GM12878 (cell line): ENCODE measurements around the gene TBKBP1. TPM values are rescaled to one million over a fixed set of nuclear protein-coding genes. Genes with fewer than 3 reads are reported as not detected.

Experiments used
- ATAC-seq: fragments of 200-7000 bp; cut with Tn5 transposase; 3 replicates; pipeline ENCODE4 v1.9.1; 2020; ENCODE audit warnings: mild to moderate bottlenecking, moderate library complexity
- BruUV-seq: library from RNA; stranded (reverse); fragments of 400-500 nt; replicated peaks from 2 replicates; lab custom pipeline; 2021; lab: Mats Ljungman, UMichigan
- CTCF ChIA-PET: fragments of 300-600 bp; sonication (Branson Sonifier 250); formaldehyde crosslinking; extraction: SDS; loops from one replicate; lab custom pipeline; 2021; ENCODE audit warnings: inconsistent platforms; lab: Yijun Ruan, JAX
- POLR2A ChIA-PET: fragments of 350-600 bp; formaldehyde crosslinking; extraction: SDS; loops from one replicate; lab custom pipeline; 2021; ENCODE audit warnings: inconsistent platforms; lab: Charles Lee
- RAD21 ChIA-PET: fragments of 300-600 bp; sonication (Branson Sonifier 250); formaldehyde crosslinking; loops from one replicate; lab custom pipeline; 2023; ENCODE audit warnings: antibody characterized with exemption; ENCODE audit not compliant: unreplicated experiment; lab: Charles Lee
- SMC1A ChIA-PET: fragments of 300-600 bp; sonication (Branson Sonifier 250); formaldehyde crosslinking; loops from one replicate; lab custom pipeline; 2023; ENCODE audit not compliant: unreplicated experiment, uncharacterized antibody; lab: Charles Lee
- DNase-seq: peaks from one replicate; pipeline ENCODE4 v3.0.0-alpha.2; 2011; ENCODE audit warnings: low read depth, low spot score
- FAIRE-seq: peaks from 3 replicates; lab custom pipeline; 2011; peaks lifted over from hg19 to GRCh38; lab: Jason Lieb, UNC
- H2AFZ ChIP-seq: 2 replicates; pipeline ENCODE4 v1.6.0; 2011; ENCODE audit warnings: low read depth, low read length, control low read depth; ENCODE audit not compliant: control insufficient read depth
- H3K27ac ChIP-seq: 2 replicates; pipeline ENCODE4 v1.5.1; 2011; ENCODE audit warnings: control low read depth; ENCODE audit not compliant: control insufficient read depth, insufficient read depth
- H3K27me3 ChIP-seq, 2 experiments: replicated peaks in 1 of 2; 2 replicates each; pipeline versions ENCODE4 v1.6.0 to v1.6.1; 2011; ENCODE audit warnings: low read length in 1 of 2; ENCODE audit not compliant: control insufficient read depth in 2 of 2, insufficient read depth in 2 of 2
- H3K36me3 ChIP-seq, 2 experiments: 2 replicates each; pipeline ENCODE4 v1.5.1; 2011; ENCODE audit warnings: low read length in 1 of 2; ENCODE audit not compliant: control insufficient read depth in 2 of 2, insufficient read depth in 2 of 2
- H3K4me1 ChIP-seq: 2 replicates; pipeline ENCODE4 v1.6.1; 2011; ENCODE audit warnings: mild to moderate bottlenecking, low read length, moderate library complexity, mixed read lengths; ENCODE audit not compliant: control insufficient read depth, insufficient read depth
- H3K4me2 ChIP-seq: 2 replicates; pipeline ENCODE4 v1.6.0; 2011; ENCODE audit warnings: control low read depth; ENCODE audit not compliant: control insufficient read depth, insufficient read depth
- H3K4me3 ChIP-seq: fragments of 200-600 bp; sonication (generic); 2 replicates; pipeline ENCODE4 v1.5.1; 2016
- H3K79me2 ChIP-seq: 2 replicates; pipeline ENCODE4 v1.6.0; 2011; ENCODE audit warnings: low read length; ENCODE audit not compliant: control insufficient read depth, insufficient read depth
- H3K9ac ChIP-seq: 2 replicates; pipeline ENCODE4 v1.8.0; 2011; ENCODE audit warnings: low read length, control low read depth, mixed read lengths; ENCODE audit not compliant: control insufficient read depth, insufficient read depth
- H3K9me3 ChIP-seq: replicated peaks from 3 replicates; pipeline ENCODE4 v1.5.1; 2011; ENCODE audit warnings: mild to moderate bottlenecking, low read length; ENCODE audit not compliant: control insufficient read depth, insufficient read depth
- H4K20me1 ChIP-seq: 2 replicates; pipeline ENCODE4 v1.6.0; 2011; ENCODE audit not compliant: control insufficient read depth, insufficient read depth
- CREM ChIP-seq: IDR thresholded peaks from 2 replicates; pipeline ENCODE4 v1.6.1; 2014; ENCODE audit warnings: antibody characterized with exemption, low read depth
- FOXM1 ChIP-seq: IDR thresholded peaks from 2 replicates; pipeline ENCODE4 v1.6.1; 2012; ENCODE audit warnings: low read depth, mild to moderate bottlenecking, inconsistent platforms, low read length, moderate library complexity
- ZNF592 ChIP-seq: fragments of 450-650 bp; IDR thresholded peaks from 2 replicates; pipeline ENCODE4 v1.6.1; 2017; ENCODE audit warnings: mild to moderate bottlenecking, moderate library complexity
- WGBS: methylation state at CpG from one replicate; pipeline ENCODE4 v1.1.6; 2016; ENCODE audit warnings: low lambda C conversion rate; ENCODE audit not compliant: insufficient replicate concordance, insufficient coverage; ENCODE audit errors: missing lambda C conversion rate; 5-methylcytosine and 5-hydroxymethylcytosine counted together
- in situ Hi-C: fragments of 300-500 bp; cut with MboI; formaldehyde crosslinking; loops from 9 replicates; pipeline ENCODE4 v1.14.3; 2018; ENCODE audit warnings: mixed read lengths
- intact Hi-C: fragments of 100-400 bp; cut with micrococcal nuclease; formaldehyde crosslinking; loops from one replicate; pipeline ENCODE4 v1.14.2; 2022; ENCODE audit not compliant: unreplicated experiment
- polyA plus RNA-seq, 11 experiments: library from polyadenylated mRNA; depleted of rRNA in 4 of 11; unstranded in 6 of 11; stranded (reverse) in 5 of 11; fragments of >200 nt; fragmentation: Nextera tagmentation in 4 of 11; fragmentation: Illumina TruSeq in 1 of 11; extraction: Ambion mirVana in 4 of 11; extraction: Trizol in 1 of 11; gene quantifications; 1 replicate in 1 of 11; 2 replicates in 10 of 11; pipeline versions ENCODE4 v1.2.1 to v1.2.3, GENCODE V29; 2011 to 2016; ENCODE audit warnings: inconsistent platforms in 2 of 11, missing spikeins in 2 of 11, low read depth in 1 of 11
- total RNA-seq, 4 experiments: library from RNA; depleted of rRNA in 3 of 4; stranded (reverse); fragments of >200 nt in 3 of 4; fragmentation: Illumina TruSeq in 1 of 4; extraction: Trizol in 1 of 4; gene quantifications; 2 replicates each; pipeline versions ENCODE4 v1.2.1 to v1.2.3, GENCODE V29; 2013 to 2021
- TF ChIP-seq, protein P1 (sequence below): fragments of 450-650 bp; conservative IDR thresholded peaks from 2 replicates; pipeline ENCODE4 v1.6.1; 2017; ENCODE audit warnings: mild to moderate bottlenecking, moderate library complexity
- TF ChIP-seq, protein P2 (sequence below): fragments of 150-350 bp; IDR thresholded peaks from 2 replicates; pipeline ENCODE4 v1.6.1; 2014; ENCODE audit warnings: mild to moderate bottlenecking, low read depth, low read length

The TBKBP1 gene
- total and polyA plus RNA-seq, 10 of the 15 experiments (the other 5 are each of a cell fraction or from before 2014, with no cell fraction given): 0.11 to 2.7 (median 0.74) TPM; not detected in 3

DNA sequence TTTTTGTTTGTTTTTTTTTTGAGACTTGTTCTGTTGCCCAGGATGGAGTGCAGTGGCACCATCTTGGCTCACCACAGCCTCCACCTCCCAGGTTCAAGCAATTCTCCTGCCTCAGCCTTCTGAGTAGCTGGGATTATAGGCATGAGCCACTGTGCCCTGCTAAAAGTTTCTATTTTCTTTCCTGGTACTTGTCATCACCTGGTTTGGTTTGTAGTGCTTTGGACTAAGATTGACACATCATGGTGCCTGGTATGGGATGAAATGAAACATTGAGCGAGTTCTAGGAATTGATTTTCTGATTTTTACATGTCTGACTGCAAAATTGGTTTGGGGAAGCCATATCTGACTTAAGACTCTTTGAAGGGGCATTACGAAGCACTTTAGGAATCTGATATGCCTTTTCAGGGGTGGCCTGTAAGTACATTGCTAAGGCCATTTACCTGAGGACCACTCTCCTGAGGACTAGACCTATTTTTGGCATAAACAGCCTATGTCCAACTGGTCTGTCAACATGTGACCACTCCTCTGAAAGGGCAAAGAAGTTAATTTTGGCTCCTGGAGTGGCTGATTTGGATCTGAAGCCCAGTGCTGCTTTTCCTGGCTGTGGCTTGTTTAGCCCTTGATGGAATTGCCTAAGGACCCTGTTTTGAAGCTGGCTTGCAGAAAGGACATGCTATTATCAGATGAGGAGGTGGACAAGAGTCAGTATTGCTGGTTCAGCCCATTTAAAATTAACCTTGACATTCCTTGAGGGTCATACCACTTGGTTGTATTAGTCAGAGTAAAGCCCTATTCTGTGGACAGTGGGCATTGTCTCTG, 18.4 kb upstream of the TBKBP1 start:
- H3K9me3 ChIP-seq: no peaks in the 10 kb centered on the region
- ChIA-PET CTCF (interaction anchor here (0.8 to 6.1 kb wide), 4 partner anchors 11 to 66 kb away, joined by 5 to 47 read pairs (median 12); no protein-coding TSS in a partner anchor), POLR2A (interaction anchor here (0.7 kb wide), 2 partner anchors 294 to 937 kb away, joined by 5 to 12 read pairs; no protein-coding TSS in a partner anchor), SMC1A (interaction anchor here (1.2 to 2.3 kb wide), 3 partner anchors 10 to 59 kb away, joined by 3 to 7 read pairs (median 6); no protein-coding TSS in a partner anchor), RAD21 (no interaction called here)
- in situ Hi-C loops: no loop called here
- no peak for ATAC-seq
- DNase-seq: no peak
- peaks cover 26 to 63% of the 10 kb centered on the region in 2 experiments for H3K36me3 ChIP-seq
- 100% methylated on average over 2 of the region's 2 CpGs for WGBS
- H3K27ac ChIP-seq: no peak overlapping the region
- H3K4me2 ChIP-seq: no peak overlapping the region
- no peak for TF ChIP-seq ZNF592
- TF ChIP-seq CREM: no peak
- TF ChIP-seq, protein P1, sequence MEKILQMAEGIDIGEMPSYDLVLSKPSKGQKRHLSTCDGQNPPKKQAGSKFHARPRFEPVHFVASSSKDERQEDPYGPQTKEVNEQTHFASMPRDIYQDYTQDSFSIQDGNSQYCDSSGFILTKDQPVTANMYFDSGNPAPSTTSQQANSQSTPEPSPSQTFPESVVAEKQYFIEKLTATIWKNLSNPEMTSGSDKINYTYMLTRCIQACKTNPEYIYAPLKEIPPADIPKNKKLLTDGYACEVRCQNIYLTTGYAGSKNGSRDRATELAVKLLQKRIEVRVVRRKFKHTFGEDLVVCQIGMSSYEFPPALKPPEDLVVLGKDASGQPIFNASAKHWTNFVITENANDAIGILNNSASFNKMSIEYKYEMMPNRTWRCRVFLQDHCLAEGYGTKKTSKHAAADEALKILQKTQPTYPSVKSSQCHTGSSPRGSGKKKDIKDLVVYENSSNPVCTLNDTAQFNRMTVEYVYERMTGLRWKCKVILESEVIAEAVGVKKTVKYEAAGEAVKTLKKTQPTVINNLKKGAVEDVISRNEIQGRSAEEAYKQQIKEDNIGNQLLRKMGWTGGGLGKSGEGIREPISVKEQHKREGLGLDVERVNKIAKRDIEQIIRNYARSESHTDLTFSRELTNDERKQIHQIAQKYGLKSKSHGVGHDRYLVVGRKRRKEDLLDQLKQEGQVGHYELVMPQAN: no peak
- no peak for TF ChIP-seq FOXM1
- TF ChIP-seq, protein P2, sequence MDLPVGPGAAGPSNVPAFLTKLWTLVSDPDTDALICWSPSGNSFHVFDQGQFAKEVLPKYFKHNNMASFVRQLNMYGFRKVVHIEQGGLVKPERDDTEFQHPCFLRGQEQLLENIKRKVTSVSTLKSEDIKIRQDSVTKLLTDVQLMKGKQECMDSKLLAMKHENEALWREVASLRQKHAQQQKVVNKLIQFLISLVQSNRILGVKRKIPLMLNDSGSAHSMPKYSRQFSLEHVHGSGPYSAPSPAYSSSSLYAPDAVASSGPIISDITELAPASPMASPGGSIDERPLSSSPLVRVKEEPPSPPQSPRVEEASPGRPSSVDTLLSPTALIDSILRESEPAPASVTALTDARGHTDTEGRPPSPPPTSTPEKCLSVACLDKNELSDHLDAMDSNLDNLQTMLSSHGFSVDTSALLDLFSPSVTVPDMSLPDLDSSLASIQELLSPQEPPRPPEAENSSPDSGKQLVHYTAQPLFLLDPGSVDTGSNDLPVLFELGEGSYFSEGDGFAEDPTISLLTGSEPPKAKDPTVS: no peak
- H3K4me1 ChIP-seq: no peaks in the 10 kb centered on the region
- H3K27me3 ChIP-seq: no peaks in the 10 kb centered on the region
- intact Hi-C loops: no loop called here
- no peaks in the 10 kb centered on the region for H4K20me1 ChIP-seq
- H3K4me3 ChIP-seq: no peak overlapping the region
- no peak for FAIRE-seq
- no peak overlapping the region for H2AFZ ChIP-seq
- H3K79me2 ChIP-seq: no peaks in the 10 kb centered on the region; the same call in 1 of the 2 replicates
- BruUV-seq: no TSS peak
- H3K9ac ChIP-seq: no peak overlapping the region
